ENCODE data around the gene MMADHC.
"Not testable (repeated sequence)": the region's sequence is repeated elsewhere in the genome, so short reads cannot be mapped to it uniquely, and the experiment has no call there.

The MMADHC gene

GRCh38 chr2:149595056-149595963 is 7.7 kb upstream of the MMADHC start:
- DNase-seq (ENCODE audit: low read depth in 1 of 2, low spot score in 1 of 2): no peak

- DNase-seq (ENCODE audit: low read depth in 1 of 2, low spot score in 1 of 2): no peak
Measured at GRCh38 chr2:149594411-149594810, 6.8 kb upstream of the MMADHC start.

- DNase-seq (ENCODE audit: low read depth in 1 of 2, low spot score in 1 of 2): no peak
Measured at GRCh38 chr2:149587950-149588487, 444 bp upstream of the MMADHC start.

GRCh38 chr2:149586898-149587219 is 716 bp downstream of the MMADHC start:
- DNase-seq (ENCODE audit: low read depth in 1 of 2, low spot score in 1 of 2): no peak

- DNase-seq (ENCODE audit: low read depth in 1 of 2, low spot score in 1 of 2): no peak
Measured at GRCh38 chr2:149586063-149586462, 1.5 kb downstream of the MMADHC start.

- DNase-seq (ENCODE audit: low read depth in 1 of 2, low spot score in 1 of 2): no peak
Measured at GRCh38 chr2:149585166-149585885, 2.2 kb downstream of the MMADHC start.

- DNase-seq (ENCODE audit: low read depth in 1 of 2, low spot score in 1 of 2): no peak
Measured at GRCh38 chr2:149579972-149580882, 7.3 kb downstream of the MMADHC start.

GRCh38 chr2:149577269-149577668 is 10.3 kb downstream of the MMADHC start:
- DNase-seq (ENCODE audit: low read depth in 1 of 2, low spot score in 1 of 2): no peak

GRCh38 chr2:149575752-149576151 is 11.8 kb downstream of the MMADHC start:
- DNase-seq (ENCODE audit: low read depth in 1 of 2, low spot score in 1 of 2): no peak

- DNase-seq (ENCODE audit: low read depth in 1 of 2, low spot score in 1 of 2): no peak
Measured at GRCh38 chr2:149575277-149575676, 12.3 kb downstream of the MMADHC start.

GRCh38 chr2:149573760-149574159 is 13.8 kb downstream of the MMADHC start:
- DNase-seq (ENCODE audit: low read depth in 1 of 2, low spot score in 1 of 2): no peak

GRCh38 chr2:149572102-149572953 is 15.2 kb downstream of the MMADHC start:
- DNase-seq (ENCODE audit: low read depth in 1 of 2, low spot score in 1 of 2): no peak

- no peak for DNase-seq (ENCODE audit: low read depth in 1 of 2, low spot score in 1 of 2)
Measured at GRCh38 chr2:149568138-149568537, 19.4 kb downstream of the MMADHC start.

GRCh38 chr2:149566652-149567051 is 20.9 kb downstream of the MMADHC start:
- no peak for DNase-seq (ENCODE audit: low read depth in 1 of 2, low spot score in 1 of 2)

- not testable (repeated sequence) for DNase-seq (ENCODE audit: low read depth in 1 of 2, low spot score in 1 of 2)
Measured at GRCh38 chr2:149565625-149566024, 21.9 kb downstream of the MMADHC start.

GRCh38 chr2:149564983-149565382 is 22.6 kb downstream of the MMADHC start:
- no peak for DNase-seq (ENCODE audit: low read depth in 1 of 2, low spot score in 1 of 2)

- DNase-seq (ENCODE audit: low read depth in 1 of 2, low spot score in 1 of 2): no peak
Measured at GRCh38 chr2:149564097-149564496, 23.5 kb downstream of the MMADHC start.

GRCh38 chr2:149562324-149562723 is 25.3 kb downstream of the MMADHC start:
- no peak for DNase-seq (ENCODE audit: low read depth in 1 of 2, low spot score in 1 of 2)

GRCh38 chr2:149561309-149561926 is 26.2 kb downstream of the MMADHC start:
- no peak for DNase-seq (ENCODE audit: low read depth in 1 of 2, low spot score in 1 of 2)
